GM21526 (cell line): ENCODE results near the gene ENTPD7.
"Not testable (repeated sequence)": the region's sequence is repeated elsewhere in the genome, so short reads cannot be mapped to it uniquely, and the experiment has no call there.

Experiments used
- ATAC-seq: cut with Tn5 transposase; IDR thresholded peaks from one replicate; pipeline ENCODE4 v1.9.1; 2021; ENCODE audit warnings: moderate library complexity; ENCODE audit not compliant: unreplicated experiment, low FRiP score

ENTPD7 gene

GRCh38 chr10:99682032-99682431, 22.7 kb downstream of the ENTPD7 start:
- no peak for ATAC-seq

GRCh38 chr10:99682752-99683151, 23.4 kb downstream of the ENTPD7 start:
- no peak for ATAC-seq

- no peak for ATAC-seq
Measured at GRCh38 chr10:99685597-99685967, 26.3 kb downstream of the ENTPD7 start.

- ATAC-seq, result no peak
Measured at GRCh38 chr10:99689461-99689860, 30.2 kb downstream of the ENTPD7 start.

GRCh38 chr10:99693933-99694583, 34.7 kb downstream of the ENTPD7 start:
- no peak for ATAC-seq

- ATAC-seq, result no peak
Measured at GRCh38 chr10:99695761-99696160, 36.5 kb downstream of the ENTPD7 start.

- ATAC-seq, result no peak
Measured at GRCh38 chr10:99698504-99699080, 39.3 kb downstream of the ENTPD7 start.

GRCh38 chr10:99700649-99701048, 41.3 kb downstream of the ENTPD7 start:
- no peak for ATAC-seq

GRCh38 chr10:99708428-99709012, 49.2 kb downstream of the ENTPD7 start:
- ATAC-seq, result no peak

GRCh38 chr10:99709480-99710229, 50.3 kb downstream of the ENTPD7 start:
- ATAC-seq, result no peak

GRCh38 chr10:99711129-99711719, 51.9 kb downstream of the ENTPD7 start:
- ATAC-seq, result no peak

- ATAC-seq, result no peak
Measured at GRCh38 chr10:99714446-99714845, 55.1 kb downstream of the ENTPD7 start.

- no peak for ATAC-seq
Measured at GRCh38 chr10:99720387-99720786, 61.1 kb downstream of the ENTPD7 start.

GRCh38 chr10:99730026-99730425, 70.7 kb downstream of the ENTPD7 start:
- ATAC-seq, result no peak

- ATAC-seq, result no peak
Measured at GRCh38 chr10:99731306-99732032, 72.2 kb downstream of the ENTPD7 start.

- peak; percentile 86 for ATAC-seq
Measured at GRCh38 chr10:99732033-99732842, 72.9 kb downstream of the ENTPD7 start, which contains the start of the genes COX15 and CUTC. Gene COX15 (minus strand): TSS chr10:99732127. CDS start chr10:99732049, 78 bp downstream. Gene CUTC (plus strand): TSS chr10:99732234. CDS start chr10:99732349, 115 bp downstream.

GRCh38 chr10:99733366-99733765, 74.1 kb downstream of the ENTPD7 start:
- no peak for ATAC-seq

GRCh38 chr10:99734111-99734510, 74.8 kb downstream of the ENTPD7 start:
- ATAC-seq, result not testable (repeated sequence)

GRCh38 chr10:99740260-99740659, 81.0 kb downstream of the ENTPD7 start:
- ATAC-seq, result no peak
